GM19351 (cell line): ENCODE data around the gene NRG3.
"Not testable (repeated sequence)": the region's sequence is repeated elsewhere in the genome, so short reads cannot be mapped to it uniquely, and the experiment has no call there.

Source experiments
- ATAC-seq: cut with Tn5 transposase; IDR thresholded peaks from one replicate; pipeline ENCODE4 v1.9.1; 2021; ENCODE audit warnings: mild to moderate bottlenecking, moderate library complexity; ENCODE audit not compliant: unreplicated experiment

The NRG3 gene

DNA sequence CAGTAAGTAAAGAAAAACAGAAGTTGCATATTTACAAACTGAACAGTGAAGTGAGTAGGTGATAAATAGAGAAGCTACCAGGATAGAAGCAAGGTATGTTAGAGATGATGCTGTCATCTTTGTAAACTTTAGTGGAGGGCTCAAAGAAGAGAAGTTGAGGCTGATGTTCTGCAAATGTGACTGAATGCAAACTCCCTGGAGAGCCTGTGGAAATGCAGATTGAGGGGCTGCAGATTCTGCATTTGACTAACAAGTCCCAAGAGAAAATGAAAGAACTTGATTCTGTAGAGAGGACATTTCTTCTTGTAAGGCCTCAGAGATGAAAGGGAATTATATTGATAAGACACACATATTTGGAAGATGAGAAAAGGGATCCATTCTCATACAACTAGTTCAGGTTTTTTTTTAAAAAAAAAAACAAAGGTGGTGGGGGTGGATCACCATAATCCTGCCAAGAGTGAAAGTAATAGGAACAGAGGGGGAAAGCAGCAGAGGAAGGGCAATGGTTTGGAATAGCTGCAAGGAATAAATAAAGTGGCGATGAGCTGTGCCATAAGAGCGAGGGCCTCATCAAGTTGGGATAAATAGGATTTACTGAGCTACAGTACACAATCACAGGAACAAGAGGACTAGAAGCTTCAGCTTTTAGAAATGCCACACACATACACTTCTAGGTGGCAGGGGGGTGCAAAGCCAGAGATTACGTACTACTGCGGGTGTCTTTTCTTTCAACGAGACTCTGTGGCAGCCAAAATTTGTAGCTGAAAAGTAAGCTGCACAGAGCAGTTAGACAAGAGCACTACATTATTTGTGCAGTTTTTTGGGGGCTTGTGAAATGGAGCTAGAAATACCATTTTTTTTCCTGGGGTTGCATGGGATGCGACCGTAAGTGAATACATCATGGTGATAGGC is 778.5 kb downstream of the NRG3 start:
- ATAC-seq, result no peak

DNA sequence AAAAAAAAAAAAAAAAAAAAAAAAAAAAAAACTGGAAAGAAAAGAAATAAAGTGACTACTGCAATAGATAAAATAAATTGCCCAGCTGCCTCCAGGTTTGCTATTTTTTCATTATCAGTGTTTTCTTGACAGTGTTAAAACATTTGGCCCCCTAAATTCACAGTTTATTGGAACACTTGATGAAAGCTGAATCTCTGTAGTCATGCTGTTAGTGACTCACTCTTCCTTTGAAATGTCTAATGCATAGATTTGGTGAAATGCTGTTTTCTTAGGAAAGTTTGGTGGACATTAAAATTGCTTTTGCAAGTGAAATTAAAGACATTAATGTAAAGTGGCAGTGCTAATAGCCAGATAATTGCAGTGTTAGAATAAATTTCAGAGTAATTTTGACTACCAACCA is 785.2 kb downstream of the NRG3 start:
- no peak for ATAC-seq

DNA sequence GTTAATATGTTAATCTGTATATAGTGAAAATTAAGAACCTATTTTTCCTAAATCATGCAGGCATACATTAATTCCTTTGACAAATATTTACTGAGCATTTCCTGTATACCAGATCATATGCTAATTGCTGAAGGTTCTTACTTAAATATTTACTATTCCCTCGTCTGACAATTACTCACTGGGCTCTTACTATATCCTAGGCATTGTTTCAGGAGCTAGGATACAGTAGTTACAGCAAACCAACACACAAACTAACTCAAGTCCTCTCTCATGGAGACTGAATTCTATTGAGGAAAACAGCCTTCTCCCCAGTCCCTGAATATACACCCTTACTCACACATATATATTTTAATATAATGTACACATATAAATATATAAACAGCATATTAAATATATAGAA is 786.0 kb downstream of the NRG3 start:
- no peak for ATAC-seq

DNA sequence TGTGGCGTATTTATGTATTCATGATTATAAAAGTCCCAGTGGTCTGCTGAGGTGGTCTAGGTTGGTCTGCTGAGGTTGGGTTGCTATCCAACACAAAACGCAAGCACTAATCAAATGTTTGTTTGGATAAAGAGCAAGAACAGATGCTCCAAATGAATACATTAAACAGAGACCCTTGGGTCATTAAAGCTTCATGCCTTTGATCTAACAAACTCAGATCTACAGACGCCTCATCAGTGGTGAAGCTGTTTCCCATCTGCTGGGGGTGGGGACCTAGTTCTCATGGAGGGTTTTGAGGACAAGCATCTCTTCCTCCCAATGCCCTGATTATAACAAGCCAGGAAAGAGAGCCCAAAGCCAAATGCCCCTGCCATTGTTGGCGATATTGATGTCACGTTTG is 786.7 kb downstream of the NRG3 start:
- ATAC-seq, result no peak

DNA sequence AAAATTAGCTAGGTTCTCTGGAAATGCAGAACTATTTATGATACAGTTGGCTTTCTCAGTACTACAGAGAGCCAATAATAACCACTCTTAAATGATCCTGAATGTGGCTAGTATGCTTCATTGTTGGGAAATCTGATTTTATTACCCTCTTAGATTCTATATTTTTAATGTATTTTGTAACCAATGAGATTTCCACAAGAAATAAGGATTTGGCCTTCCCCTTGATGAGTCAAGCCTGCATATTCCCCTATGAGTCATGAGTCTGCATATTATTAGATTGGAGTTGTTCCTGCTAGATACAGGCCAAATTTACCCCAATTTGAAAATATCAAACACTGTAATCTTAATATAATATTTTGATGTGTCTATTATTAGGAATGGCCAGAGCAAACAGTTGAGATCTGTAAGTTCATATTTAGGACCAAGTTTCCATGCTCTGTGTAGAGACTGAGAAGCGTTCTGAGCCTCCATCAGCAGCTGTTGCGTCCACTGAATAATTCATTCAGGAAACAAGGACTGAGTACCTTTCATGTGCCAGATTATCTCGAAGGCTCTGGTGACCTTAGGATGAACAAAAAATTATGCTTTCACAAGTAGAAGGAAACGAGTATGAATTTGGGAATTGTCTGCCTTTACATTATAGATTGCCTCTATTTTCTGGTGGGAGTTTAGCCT is 793.4 kb downstream of the NRG3 start:
- no peak for ATAC-seq

DNA sequence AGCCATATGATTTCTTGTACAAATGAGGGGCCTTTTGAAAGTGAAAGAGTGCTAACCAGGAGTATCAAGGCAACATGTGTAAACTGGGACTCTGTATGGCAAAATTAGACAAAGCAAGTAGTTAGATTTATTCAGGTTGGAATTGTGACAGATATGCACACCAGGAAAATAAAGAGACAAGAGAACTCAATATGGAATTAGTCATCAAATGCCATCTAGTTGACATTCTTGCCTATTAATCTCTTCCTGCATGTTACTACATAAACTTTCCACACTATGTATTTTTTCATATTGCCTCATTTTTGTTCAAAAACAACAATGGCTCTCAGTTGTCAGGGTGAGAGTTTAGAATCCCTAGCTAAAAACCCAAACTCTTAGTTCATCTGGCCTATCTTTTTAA is 799.0 kb downstream of the NRG3 start:
- no peak for ATAC-seq

DNA sequence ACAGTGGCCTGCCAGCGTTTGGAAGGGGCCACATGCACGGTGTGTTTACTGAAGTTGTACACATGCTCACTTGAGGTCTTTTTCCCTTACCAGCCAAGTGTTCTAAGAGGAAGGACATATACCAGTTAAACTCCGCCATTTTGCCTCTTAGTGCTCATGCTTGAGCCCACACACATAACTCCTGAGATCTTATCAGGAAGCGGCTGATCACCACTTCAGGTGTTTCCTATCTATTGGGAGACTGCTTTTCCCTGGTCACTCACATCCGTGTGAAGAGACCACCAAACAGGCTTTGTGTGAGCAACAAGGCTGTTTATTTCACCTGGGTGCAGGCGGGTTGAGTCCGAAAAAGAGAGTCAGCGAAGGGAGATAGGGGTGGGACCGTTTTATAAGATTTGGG is 802.9 kb downstream of the NRG3 start:
- ATAC-seq, result not testable (repeated sequence)

DNA sequence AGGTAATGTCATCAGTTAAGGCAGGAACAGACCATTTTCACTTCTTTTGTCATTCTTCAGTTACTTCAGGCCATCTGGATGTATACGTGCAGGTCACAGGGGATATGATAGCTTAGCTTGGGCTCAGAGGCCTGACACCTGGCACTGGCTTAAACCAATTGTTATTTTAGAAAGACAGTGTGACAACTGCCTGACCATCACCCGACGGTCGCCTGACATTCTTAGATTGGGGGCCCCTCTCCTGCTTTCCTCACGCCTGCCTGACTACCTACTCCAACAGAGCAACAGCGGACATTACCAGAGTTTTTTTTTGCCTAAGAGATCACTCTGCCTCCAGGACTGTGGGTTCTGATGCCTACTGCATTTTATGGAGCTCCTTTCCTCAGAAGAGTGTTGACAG is 803.5 kb downstream of the NRG3 start:
- ATAC-seq, result not testable (repeated sequence)

DNA sequence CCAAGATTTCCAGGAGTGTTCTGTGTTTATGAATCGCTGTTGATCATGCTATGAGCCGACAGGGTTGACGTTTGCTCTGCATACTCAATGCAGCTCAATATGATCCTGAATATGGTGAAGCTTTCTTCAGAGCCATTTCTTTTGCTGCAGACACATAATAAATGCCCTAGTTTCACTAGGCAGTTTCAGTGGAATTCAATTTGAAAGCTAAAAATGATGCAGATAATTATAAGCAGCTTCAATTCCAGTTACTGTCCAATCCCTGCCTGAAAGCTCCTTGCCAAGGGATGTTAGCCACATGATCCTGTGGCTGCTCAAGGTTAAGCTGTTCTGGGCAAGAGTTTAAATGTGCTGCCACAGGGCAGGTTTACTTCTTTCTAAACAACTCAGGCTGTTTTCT is 805.6 kb downstream of the NRG3 start:
- no peak for ATAC-seq

DNA sequence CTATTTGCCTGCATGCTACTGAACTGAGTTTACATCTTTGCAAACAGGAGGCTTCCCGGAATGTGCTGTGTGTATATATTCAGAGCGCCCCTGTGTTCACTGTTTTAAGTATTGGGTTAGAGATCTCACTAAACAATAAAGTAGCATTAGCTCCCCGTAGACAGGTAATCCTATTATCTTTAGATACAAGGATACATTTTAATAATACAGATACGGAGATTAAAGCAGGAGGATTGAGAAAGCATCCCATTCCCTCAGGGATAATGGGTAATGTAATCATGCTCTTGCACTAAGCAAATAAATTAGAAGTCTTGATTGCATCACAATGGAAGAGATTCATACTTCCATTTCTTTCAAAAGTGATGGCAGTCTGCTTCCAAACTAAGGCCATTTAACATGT is 809.0 kb downstream of the NRG3 start:
- ATAC-seq, result no peak

DNA sequence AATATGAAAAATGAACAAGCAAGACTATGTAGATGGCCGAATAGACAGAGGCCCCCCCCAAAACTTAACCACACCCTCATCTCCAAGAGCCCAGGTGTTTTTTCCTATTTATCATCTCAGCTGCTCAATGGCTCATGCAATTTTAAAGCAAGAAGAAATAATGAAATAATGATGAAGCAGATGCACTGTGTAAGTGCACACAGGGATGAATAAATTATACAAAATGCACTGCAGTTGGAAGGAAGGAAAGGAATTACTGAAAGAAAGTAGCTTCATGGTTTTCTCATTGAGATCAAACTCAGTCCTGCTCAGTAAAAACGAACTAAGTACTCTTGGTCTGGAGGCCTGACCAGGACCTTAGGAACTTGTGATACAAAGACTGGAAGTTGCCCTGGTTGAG is 810.1 kb downstream of the NRG3 start:
- ATAC-seq, result no peak

DNA sequence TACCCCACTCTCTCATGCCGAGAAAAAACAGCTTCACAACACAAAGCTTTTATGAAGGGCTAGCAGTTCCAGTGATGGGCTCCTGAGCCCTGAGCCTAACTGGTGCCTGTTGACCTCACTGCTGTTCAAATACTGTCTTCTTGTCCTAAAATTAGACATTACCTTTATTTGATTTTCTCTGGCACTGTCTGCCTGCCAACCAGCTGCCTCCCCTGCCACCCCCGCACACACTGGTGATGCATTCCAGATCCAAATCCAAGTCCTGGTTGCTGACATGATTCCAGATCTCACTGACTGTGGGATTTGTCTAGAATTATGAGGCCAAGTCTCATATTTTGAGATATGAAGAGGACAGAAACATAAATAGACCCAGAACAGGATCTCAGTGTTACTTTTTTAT is 816.2 kb downstream of the NRG3 start:
- no peak for ATAC-seq

DNA sequence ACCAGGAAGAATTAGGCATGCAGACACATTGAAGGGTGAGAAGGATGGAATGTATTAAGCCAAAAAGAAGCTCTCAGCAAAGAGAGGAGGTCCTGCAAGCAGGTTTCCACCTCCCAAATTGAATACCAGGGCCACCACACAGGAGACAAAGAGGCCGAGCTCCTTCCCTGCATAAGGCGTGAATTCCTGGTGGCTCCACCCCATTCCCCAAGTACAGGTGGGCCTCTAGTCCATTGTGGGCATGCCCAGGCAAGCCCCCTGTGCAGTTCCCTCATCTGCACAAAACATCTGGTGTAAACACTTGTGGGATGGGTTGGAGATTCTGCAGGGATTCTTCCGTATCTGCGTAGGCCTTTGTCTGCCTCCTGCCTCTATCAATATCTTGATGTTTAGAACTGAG is 817.5 kb downstream of the NRG3 start:
- ATAC-seq, result no peak

DNA sequence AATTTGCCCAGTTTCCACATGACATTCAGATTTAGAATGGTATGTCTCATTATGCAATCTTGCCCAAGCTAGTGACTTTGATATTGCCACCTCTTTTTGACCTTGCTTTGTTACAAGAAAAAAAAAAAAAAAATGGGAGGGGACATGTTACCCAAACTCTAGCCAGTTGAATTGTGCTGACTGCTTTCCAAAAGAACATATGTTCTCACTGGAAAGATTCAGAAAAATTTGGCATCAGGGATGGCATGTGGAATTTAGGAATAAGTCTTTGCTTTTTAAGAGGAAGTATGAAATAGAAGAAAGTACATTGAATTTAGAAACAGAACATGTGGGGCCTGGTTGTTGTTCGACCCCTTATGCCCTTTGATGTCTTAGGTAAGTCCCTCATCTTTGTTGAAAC is 846.8 kb downstream of the NRG3 start:
- no peak for ATAC-seq

DNA sequence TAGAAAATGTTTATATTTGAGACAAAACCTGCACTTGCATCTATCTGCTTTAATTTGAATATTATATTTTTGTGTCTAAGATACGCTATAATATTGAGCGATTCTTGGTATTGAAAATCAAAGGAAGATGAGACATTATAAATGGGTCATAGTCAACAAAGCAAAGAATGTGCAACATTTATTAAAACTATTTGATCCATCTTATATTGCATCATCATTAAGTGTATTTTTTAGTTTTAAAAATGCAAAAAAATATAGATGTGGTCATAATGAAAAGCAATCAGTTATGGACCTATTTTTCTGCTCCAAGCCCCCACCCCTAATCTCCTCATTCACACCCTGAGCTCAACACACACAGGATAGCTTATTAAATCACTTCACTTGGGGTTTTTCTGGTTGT is 847.3 kb downstream of the NRG3 start:
- no peak for ATAC-seq

DNA sequence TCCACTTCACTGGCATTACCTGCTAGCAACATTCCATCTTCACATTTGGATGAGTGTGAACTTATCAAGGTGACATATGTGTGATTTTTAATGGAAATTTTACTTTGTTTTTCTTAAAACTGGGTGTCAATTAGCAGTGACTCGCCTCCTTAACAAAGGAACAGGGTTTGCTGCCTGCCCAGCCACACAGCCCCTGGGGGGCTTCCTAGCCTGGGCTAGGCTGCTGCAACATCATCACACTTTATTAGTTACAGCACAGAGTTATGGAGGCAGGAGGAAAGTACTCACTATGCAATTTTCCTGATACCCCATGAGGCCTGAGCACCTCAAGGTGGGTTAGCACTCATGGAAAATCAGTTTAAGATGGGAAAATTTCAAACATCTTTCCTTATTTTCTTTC is 861.3 kb downstream of the NRG3 start:
- ATAC-seq, result no peak

DNA sequence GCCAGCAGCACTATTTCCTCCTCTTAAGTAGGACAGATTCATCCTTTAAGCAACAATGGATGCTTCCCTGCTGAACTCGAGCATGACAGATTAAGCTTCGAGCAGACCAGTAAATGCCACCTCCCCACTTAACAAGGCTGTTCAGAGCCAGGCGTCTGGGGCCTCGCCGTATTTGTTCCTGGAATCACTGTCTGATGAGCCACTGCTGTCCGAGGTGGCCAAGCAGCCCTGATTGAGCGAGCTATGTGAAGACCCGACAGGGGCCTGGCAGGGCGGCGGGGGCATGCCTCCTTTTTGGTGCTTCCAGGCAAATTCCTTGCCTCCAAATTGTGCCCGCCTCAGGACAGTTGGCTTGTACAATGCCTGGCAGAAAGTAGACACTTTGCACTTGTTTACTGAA is 862.6 kb downstream of the NRG3 start:
- no peak for ATAC-seq

DNA sequence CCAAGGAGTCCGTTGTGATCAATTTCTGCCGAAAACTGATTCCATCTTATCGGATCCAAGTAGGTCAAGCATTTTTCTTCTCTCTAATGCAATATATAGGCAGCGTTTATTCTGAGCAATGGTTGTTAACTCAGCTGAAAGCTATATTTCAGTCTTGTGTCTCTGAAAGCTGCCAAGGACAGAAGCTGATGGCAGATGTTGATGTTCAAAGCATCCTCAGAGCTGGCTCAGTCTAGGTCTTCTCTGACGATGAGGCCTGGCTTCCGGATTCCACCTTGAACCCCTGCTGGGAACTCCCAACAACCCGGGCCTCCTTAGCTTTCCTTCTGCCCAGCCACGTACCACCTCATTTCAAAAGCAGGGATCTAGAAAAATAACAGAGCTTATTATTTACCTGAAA is 863.6 kb downstream of the NRG3 start:
- ATAC-seq, result no peak

DNA sequence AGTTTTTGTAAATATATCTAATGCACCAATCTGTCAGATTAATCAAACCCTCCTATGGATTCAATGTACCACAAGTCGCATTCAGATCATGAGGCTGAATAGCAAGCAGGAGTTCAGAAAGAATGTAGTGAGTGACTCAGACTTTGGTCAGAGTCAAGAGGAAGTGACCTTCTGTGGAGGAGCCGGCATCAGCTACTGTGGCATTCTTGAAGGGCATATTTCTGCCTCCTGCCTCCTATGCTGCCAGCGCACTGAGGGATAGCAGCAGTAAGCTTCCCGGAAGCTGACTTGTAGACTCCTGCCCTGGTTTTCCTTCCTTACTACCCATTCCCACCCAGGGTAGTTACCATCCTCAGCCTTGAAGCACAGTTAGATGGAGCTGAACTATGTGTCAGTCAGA is 867.5 kb downstream of the NRG3 start:
- no peak for ATAC-seq

DNA sequence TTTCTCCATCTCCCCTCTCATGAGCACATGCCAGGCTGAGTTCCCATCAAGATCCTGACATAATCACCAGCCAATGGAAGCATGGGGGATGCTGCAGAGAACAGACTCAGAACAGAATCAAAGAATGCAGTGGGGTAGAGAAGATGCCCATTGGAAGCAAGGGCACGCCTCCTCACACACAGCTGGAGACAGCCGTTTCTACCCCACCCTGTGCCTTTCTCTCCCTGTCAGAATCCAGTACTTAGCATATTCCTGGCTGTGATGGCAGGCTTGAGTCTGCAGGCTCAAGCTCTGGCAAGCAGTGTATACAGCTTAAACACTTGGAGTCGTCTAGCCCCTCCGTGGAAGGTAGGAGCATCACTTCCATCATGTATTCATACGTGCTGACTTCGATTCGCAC is 867.9 kb downstream of the NRG3 start:
- no peak for ATAC-seq

DNA sequence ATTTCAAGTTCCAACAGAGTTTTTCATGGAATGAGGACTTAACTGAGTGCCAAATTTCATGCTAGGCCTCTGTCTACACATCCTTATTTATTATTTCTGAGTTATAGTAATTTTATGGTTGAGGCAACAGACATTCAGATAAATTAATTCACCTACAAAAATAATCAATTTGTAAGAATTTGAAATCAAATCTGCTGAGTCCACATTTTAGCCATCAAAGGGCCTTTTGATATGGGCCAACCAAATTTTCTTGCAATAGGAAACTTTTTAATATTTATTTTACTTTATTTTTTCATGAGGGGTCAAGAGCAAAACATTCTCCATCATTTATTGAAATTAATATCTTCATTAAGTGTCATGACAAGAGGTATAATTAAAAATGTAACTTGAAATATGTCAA is 875.5 kb downstream of the NRG3 start:
- ATAC-seq, result no peak

DNA sequence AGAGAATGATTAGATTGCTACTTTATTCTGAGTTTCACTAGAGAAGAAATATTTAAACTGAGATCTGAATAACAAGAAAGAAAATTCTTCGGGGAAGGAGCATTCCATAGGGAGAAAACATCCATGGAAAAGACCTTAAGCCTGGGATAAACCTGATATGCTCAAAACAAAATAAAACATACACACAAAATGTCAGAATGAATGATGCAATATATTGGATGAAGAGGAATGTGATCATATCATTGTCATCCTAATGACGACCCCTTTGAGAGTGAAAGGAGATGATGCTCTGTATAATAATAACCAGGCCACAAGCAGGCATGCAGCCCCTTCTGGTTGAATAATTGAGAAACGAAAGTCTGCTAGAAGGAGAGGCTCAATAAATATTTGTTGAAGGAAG is 882.4 kb downstream of the NRG3 start:
- no peak for ATAC-seq

DNA sequence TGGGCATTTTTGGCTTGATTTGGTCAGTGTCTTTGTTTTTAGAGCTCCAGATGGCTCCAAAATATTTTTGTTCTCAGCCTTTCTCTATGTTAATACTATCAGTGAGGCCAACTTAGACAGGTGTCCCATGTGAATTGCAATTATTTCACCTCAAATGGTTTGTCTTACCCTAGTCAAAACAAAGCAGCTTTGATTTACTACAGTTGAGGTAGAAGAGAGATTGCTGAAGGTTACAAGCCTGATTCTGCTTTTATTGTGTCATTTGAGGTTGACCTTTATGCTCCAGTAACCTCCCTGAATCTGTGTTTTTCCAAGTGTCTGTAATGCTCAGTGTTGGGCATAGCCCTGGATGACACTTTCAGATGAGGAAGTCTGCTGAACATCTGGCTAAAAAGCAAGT is 882.9 kb downstream of the NRG3 start:
- no peak for ATAC-seq
